ENCODE data around the gene TGFBI.

Gene TGFBI

GRCh38 chr5:136048966-136049365, 20.2 kb downstream of the TGFBI start:
- no peak for DNase-seq (ENCODE audit: low read depth)
- TF ChIP-seq CTCF (IDR thresholded peaks at IDR 0.05; ENCODE audit: control insufficient read depth, extremely low read depth, insufficient read depth) = no peak
- H3K4me3 ChIP-seq (ENCODE audit: low read depth, low read length) = no peak overlapping the region

- H3K4me3 ChIP-seq (ENCODE audit: low read depth, low read length) = no peak overlapping the region
- DNase-seq (ENCODE audit: low read depth) = no peak
- TF ChIP-seq CTCF (IDR thresholded peaks at IDR 0.05; ENCODE audit: control insufficient read depth, extremely low read depth, insufficient read depth) = no peak
Observed at GRCh38 chr5:136051486-136052220, 22.9 kb downstream of the TGFBI start.

GRCh38 chr5:136052692-136053335, 24.0 kb downstream of the TGFBI start:
- DNase-seq (ENCODE audit: low read depth) = no peak
- TF ChIP-seq CTCF (IDR thresholded peaks at IDR 0.05; ENCODE audit: control insufficient read depth, extremely low read depth, insufficient read depth) = no peak
- no peak overlapping the region for H3K4me3 ChIP-seq (ENCODE audit: low read depth, low read length)

- no peak for TF ChIP-seq CTCF (IDR thresholded peaks at IDR 0.05; ENCODE audit: control insufficient read depth, extremely low read depth, insufficient read depth)
- DNase-seq (ENCODE audit: low read depth) = no peak
- no peak overlapping the region for H3K4me3 ChIP-seq (ENCODE audit: low read depth, low read length)
Observed at GRCh38 chr5:136053336-136054141, 24.8 kb downstream of the TGFBI start.

- TF ChIP-seq CTCF (IDR thresholded peaks at IDR 0.05; ENCODE audit: control insufficient read depth, extremely low read depth, insufficient read depth) = no peak
- no peak for DNase-seq (ENCODE audit: low read depth)
- no peak overlapping the region for H3K4me3 ChIP-seq (ENCODE audit: low read depth, low read length)
Observed at GRCh38 chr5:136054142-136055019, 25.6 kb downstream of the TGFBI start.

GRCh38 chr5:136055612-136056309, 27.0 kb downstream of the TGFBI start:
- H3K4me3 ChIP-seq (ENCODE audit: low read depth, low read length) = no peak overlapping the region
- no peak for DNase-seq (ENCODE audit: low read depth)
- TF ChIP-seq CTCF (IDR thresholded peaks at IDR 0.05; ENCODE audit: control insufficient read depth, extremely low read depth, insufficient read depth) = no peak
